HepG2 (cell line): ENCODE results near the gene LILRB3. TPM values are rescaled to one million over a fixed set of nuclear protein-coding genes. Genes with fewer than 3 reads are reported as not detected.
A peak's percentile ranks its signal among the peaks of the same experiment; 100 is the strongest.

Source experiments
- ATAC-seq: fragments of 200-7000 bp; cut with Tn5 transposase; 3 replicates; pipeline ENCODE4 v1.9.1; 2020; ENCODE audit warnings: mild to moderate bottlenecking, moderate library complexity
- BruUV-seq: library from RNA; stranded (reverse); fragments of 400-500 nt; replicated peaks from 2 replicates; lab custom pipeline; 2021; lab: Mats Ljungman, UMichigan
- CTCF ChIA-PET: fragments of 300-600 bp; formaldehyde crosslinking; extraction: SDS; loops from one replicate; lab custom pipeline; 2021; ENCODE audit warnings: low total read pairs, inconsistent platforms, low intra/inter-chr PET ratio; lab: Yijun Ruan, JAX
- POLR2A ChIA-PET: fragments of 350-600 bp; sonication (Branson Sonifier 250); formaldehyde crosslinking; loops from one replicate; lab custom pipeline; 2020; ENCODE audit warnings: antibody characterized with exemption, inconsistent platforms; lab: Yijun Ruan, JAX
- DNase-seq: peaks from one replicate; pipeline ENCODE4 v3.0.0-alpha.2; 2015; ENCODE audit warnings: low spot score
- FAIRE-seq: peaks from 3 replicates; lab custom pipeline; 2011; peaks lifted over from hg19 to GRCh38; lab: Jason Lieb, UNC
- H2AFZ ChIP-seq: one replicate; pipeline ENCODE4 v1.6.1; 2011; ENCODE audit warnings: low read length, inconsistent platforms
- H3K27ac ChIP-seq: fragments of 300-600 bp; 3 replicates; pipeline ENCODE4 v1.8.0; 2011; ENCODE audit warnings: mixed run types, mild to moderate bottlenecking, mixed read lengths, low read length, inconsistent platforms; ENCODE audit not compliant: insufficient read depth; ENCODE audit errors: extremely low read length
- H3K27me3 ChIP-seq, 2 experiments: fragments of 200-600 bp in 1 of 2; 2 replicates in 1 of 2; 3 replicates in 1 of 2; pipeline versions ENCODE4 v1.6.0 to v1.8.0; 2011; ENCODE audit warnings: low read length in 2 of 2, mild to moderate bottlenecking in 2 of 2, moderate library complexity in 2 of 2, inconsistent platforms in 1 of 2; ENCODE audit not compliant: insufficient read depth in 2 of 2, control insufficient read depth in 1 of 2
- H3K36me3 ChIP-seq, 2 experiments: fragments of 200-600 bp in 1 of 2; replicated peaks in 1 of 2; 2 replicates in 1 of 2; 3 replicates in 1 of 2; pipeline versions ENCODE4 v1.5.1 to v1.8.0; 2011; ENCODE audit warnings: low read length in 2 of 2, inconsistent platforms in 1 of 2; ENCODE audit not compliant: insufficient read depth in 2 of 2, control insufficient read depth in 1 of 2
- H3K4me1 ChIP-seq: 2 replicates; pipeline ENCODE4 v1.5.1; 2012; ENCODE audit warnings: low read length, inconsistent platforms; ENCODE audit not compliant: insufficient read depth
- H3K4me2 ChIP-seq: 2 replicates; pipeline ENCODE4 v1.6.0; 2011; ENCODE audit warnings: low read depth, low read length, inconsistent platforms
- H3K4me3 ChIP-seq, 3 experiments: fragments of 200-600 bp in 1 of 3; sonication (generic), shearing (Covaris generic) in 1 of 3; replicated peaks in 1 of 3; 2 replicates each; pipeline ENCODE4 v1.5.1; 2011 to 2016; ENCODE audit warnings: low read length in 3 of 3, inconsistent platforms in 2 of 3, low read depth in 2 of 3, mild to moderate bottlenecking in 2 of 3, control low read depth in 1 of 3, mixed read lengths in 1 of 3; ENCODE audit not compliant: insufficient read depth in 1 of 3
- H3K79me2 ChIP-seq: one replicate; pipeline ENCODE4 v1.6.1; 2011; ENCODE audit warnings: low read length, inconsistent platforms; ENCODE audit not compliant: insufficient read depth
- H3K9ac ChIP-seq: 2 replicates; pipeline ENCODE4 v1.6.0; 2011; ENCODE audit warnings: mild to moderate bottlenecking, low read depth, low read length, inconsistent platforms; ENCODE audit not compliant: insufficient read depth
- H3K9me3 ChIP-seq: 2 replicates; pipeline ENCODE4 v1.5.1; 2012; ENCODE audit warnings: mild to moderate bottlenecking, low read length
- H4K20me1 ChIP-seq: 2 replicates; pipeline ENCODE4 v1.6.0; 2011; ENCODE audit warnings: inconsistent platforms, mild to moderate bottlenecking, low read length, moderate library complexity; ENCODE audit not compliant: insufficient read depth
- AGO2 ChIP-seq: fragments of 200-400 bp; formaldehyde crosslinking; optimal IDR thresholded peaks from 2 replicates; pipeline ENCODE3; 2017; ENCODE audit warnings: mild to moderate bottlenecking, low read depth, low read length, moderate library complexity
- ATF7-NPFF ChIP-seq: sonication (generic); formaldehyde crosslinking; IDR thresholded peaks from 2 replicates; pipeline ENCODE4 v1.8.1; 2023; ENCODE audit warnings: mild to moderate bottlenecking, low read depth, missing genetic modification reagents, moderate library complexity
- ELF1 ChIP-seq: sonication (generic); formaldehyde crosslinking; IDR thresholded peaks from 2 replicates; pipeline ENCODE4 v1.4.0; 2020; ENCODE audit warnings: missing genetic modification reagents
- GABPB1 ChIP-seq: IDR thresholded peaks from 2 replicates; pipeline ENCODE4 v1.6.1; 2016; ENCODE audit warnings: mild to moderate bottlenecking, missing genetic modification reagents, moderate library complexity, missing compliant biosample characterization
- HMG20A ChIP-seq: IDR thresholded peaks from 2 replicates; pipeline ENCODE4 v1.6.1; 2016; ENCODE audit warnings: borderline replicate concordance
- HMG20B ChIP-seq: conservative IDR thresholded peaks from 2 replicates; pipeline ENCODE4 v1.6.1; 2016; ENCODE audit warnings: missing genetic modification reagents, missing compliant biosample characterization
- MED13 ChIP-seq: sonication (generic); formaldehyde crosslinking; IDR thresholded peaks from 2 replicates; pipeline ENCODE4 v1.5.0; 2020; ENCODE audit warnings: missing genetic modification reagents
- MTA3 ChIP-seq: sonication (generic); formaldehyde crosslinking; IDR thresholded peaks from 2 replicates; pipeline ENCODE4 v1.4.0; 2020; ENCODE audit warnings: missing genetic modification reagents
- RBFOX2 ChIP-seq: fragments of 200-400 bp; formaldehyde crosslinking; IDR thresholded peaks from 2 replicates; pipeline ENCODE4 v1.6.1; 2017; ENCODE audit warnings: low read depth, mild to moderate bottlenecking, low read length
- SUZ12 ChIP-seq: fragments of 150-350 bp; IDR thresholded peaks from 2 replicates; pipeline ENCODE4 v1.6.1; 2014; ENCODE audit warnings: low read depth, low read length
- ZBTB38 ChIP-seq: sonication (generic); formaldehyde crosslinking; IDR thresholded peaks from 2 replicates; pipeline ENCODE4 v1.5.1; 2020; ENCODE audit warnings: mild to moderate bottlenecking, missing genetic modification reagents
- ZFP82 ChIP-seq: sonication (generic); formaldehyde crosslinking; IDR thresholded peaks from 2 replicates; pipeline ENCODE4 v1.5.1; 2020; ENCODE audit warnings: mild to moderate bottlenecking, missing genetic modification reagents, borderline replicate concordance
- ZNF124 ChIP-seq: sonication (generic); formaldehyde crosslinking; IDR thresholded peaks from 2 replicates; pipeline ENCODE4 v1.4.0; 2020; ENCODE audit warnings: missing genetic modification reagents
- ZNF230 ChIP-seq: sonication (generic); formaldehyde crosslinking; IDR thresholded peaks from 2 replicates; pipeline ENCODE4 v1.4.0; 2020; ENCODE audit warnings: mild to moderate bottlenecking, missing genetic modification reagents
- ZNF256 ChIP-seq: sonication (generic); formaldehyde crosslinking; conservative IDR thresholded peaks from 2 replicates; pipeline ENCODE4 v1.4.0; 2020; ENCODE audit warnings: missing genetic modification reagents
- ZNF687 ChIP-seq: sonication (generic); formaldehyde crosslinking; IDR thresholded peaks from 2 replicates; pipeline ENCODE4 v1.5.1; 2020; ENCODE audit warnings: mild to moderate bottlenecking, missing genetic modification reagents, moderate library complexity
- ZSCAN22 ChIP-seq: sonication (generic); formaldehyde crosslinking; IDR thresholded peaks from 2 replicates; pipeline ENCODE4 v1.4.0; 2020; ENCODE audit warnings: mild to moderate bottlenecking, missing genetic modification reagents
- WGBS: methylation state at CpG from one replicate; pipeline ENCODE4 v1.1.6; 2017; ENCODE audit warnings: low lambda C conversion rate; 5-methylcytosine and 5-hydroxymethylcytosine counted together
- in situ Hi-C: cut with HindIII; loops from 2 replicates; pipeline ENCODE4 v1.10.0; 2017; ENCODE audit warnings: low pct_unique_long_range_greater_than_20kb; ENCODE audit not compliant: extremely low pct_ligation_motif_present
- intact Hi-C: fragments of 100-400 bp; cut with micrococcal nuclease; formaldehyde crosslinking; loops from one replicate; pipeline ENCODE4 v1.10.0; 2022; ENCODE audit not compliant: unreplicated experiment
- polyA plus RNA-seq, 8 experiments: library from polyadenylated mRNA; depleted of rRNA in 3 of 8; stranded (reverse) in 7 of 8; unstranded in 1 of 8; fragments of >200 nt; fragmentation: Illumina TruSeq in 4 of 8; extraction: Trizol in 4 of 8; gene quantifications; 2 replicates each; pipeline versions ENCODE4 v1.2.1 to v1.2.3, GENCODE V29; 2011 to 2016; ENCODE audit warnings: low read depth in 4 of 8, missing spikeins in 1 of 8, mixed read lengths in 1 of 8; ENCODE audit not compliant: insufficient read depth in 1 of 8
- total RNA-seq, 5 experiments: library from RNA; depleted of rRNA; stranded (reverse); fragments of >200 nt; fragmentation: Illumina TruSeq; extraction: Trizol; gene quantifications; 2 replicates each; pipeline ENCODE4 v1.2.3, GENCODE V29; 2016; ENCODE audit warnings: low read depth in 1 of 5

LILRB3 gene
- total and polyA plus RNA-seq, 2 of the 13 experiments (the other 11 are each of a cell fraction or from before 2014, with no cell fraction given), result 0.22 TPM; not detected in 1

DNA sequence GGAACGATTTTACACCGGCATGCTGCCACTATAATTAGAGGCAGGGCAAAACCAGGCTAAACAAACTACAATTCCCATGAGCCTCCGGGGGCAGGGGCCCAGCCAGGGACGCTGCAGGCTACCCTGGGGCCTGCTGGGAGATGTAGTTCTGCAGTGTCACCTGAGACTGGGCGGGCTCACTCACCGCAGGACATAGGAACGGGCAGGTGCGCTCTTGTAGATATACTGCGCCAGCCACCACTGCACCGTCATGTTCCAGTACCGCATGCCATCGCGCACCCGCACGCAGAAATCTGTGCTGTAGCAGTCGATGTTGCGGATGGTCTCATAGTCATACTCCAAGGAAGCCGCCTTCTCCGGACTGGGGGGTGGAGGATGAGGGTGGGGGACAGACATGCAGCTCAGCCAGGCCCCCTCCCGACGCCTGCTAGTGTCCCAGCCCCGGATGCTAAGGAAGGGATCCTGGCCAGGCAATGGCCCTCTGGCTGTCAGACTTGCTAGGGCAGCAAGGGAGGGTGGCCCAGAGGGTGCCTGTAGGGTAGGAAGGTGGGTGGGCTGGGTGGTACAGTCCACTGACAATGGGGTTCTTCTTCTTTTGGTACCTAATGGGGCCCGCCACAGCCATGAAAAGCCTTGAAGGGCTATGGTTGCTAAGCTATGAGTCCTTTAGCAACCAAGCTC lies 44.1 kb downstream of the LILRB3 start (continued):
- 0 out of 2 replicates have a peak, but pooled peaks have one; percentile 10 for TF ChIP-seq ZNF687 (CRISPR knock-in tag)
- TF ChIP-seq GABPB1, result peak; percentile 27; the same call in 1 of the 2 replicates
- TF ChIP-seq ZNF124, result no peak; the same call in 1 of the 2 replicates
- peak; percentile 80 for TF ChIP-seq SUZ12
- TF ChIP-seq, all 625 proteins: peak for 8

GRCh38 chr19:54173951-54174834 lies 48.6 kb downstream of the LILRB3 start:
- Histone ChIP-seq H3K4me2 (no peak overlapping the region), H3K27ac (no peak overlapping the region), H2AFZ (no peak overlapping the region), H4K20me1 (no peaks in the 10 kb centered on the region), H3K36me3 (peaks cover 0 to 5% of the 10 kb centered on the region in 2 experiments; a peak in 3 of 5 replicates), H3K4me3 (no peak overlapping the region), H3K27me3 (no peaks in the 10 kb centered on the region), H3K79me2 (no peaks in the 10 kb centered on the region), H3K9me3 (no peaks in the 10 kb centered on the region), H3K9ac (no peak overlapping the region), H3K4me1 (peaks cover 7% of the 10 kb centered on the region; the same call in 1 of the 2 replicates)
- no peak for FAIRE-seq
- BruUV-seq, result no TSS peak
- TF ChIP-seq ZBTB38 (CRISPR knock-in tag) (no peak), HMG20A (CRISPR knock-in tag) (no peak), HMG20B (no peak), ATF7-NPFF (CRISPR knock-in tag) (no peak), ELF1 (CRISPR knock-in tag) (no peak), RBFOX2 (0 out of 2 replicates have a peak, but pooled peaks have one; percentile 21), ZSCAN22 (CRISPR knock-in tag) (peak; percentile 88), MED13 (no peak), ZNF256 (CRISPR knock-in tag) (no peak), ZNF230 (no peak), ZFP82 (CRISPR knock-in tag) (no peak), AGO2 (peak; percentile 74), MTA3 (CRISPR knock-in tag) (no peak)
- intact Hi-C loops, result no loop called here
- WGBS, result 91% methylated on average over 4 of the region's 25 CpGs
- ATAC-seq, result peak; percentile 21
- no peak for DNase-seq
- ChIA-PET CTCF (no interaction called here), POLR2A (interaction anchor here (1.7 to 1.8 kb wide), 2 partner anchors 14 to 15 kb away, joined by 3 to 11 read pairs; partner anchors contain the start of gene MBOAT7)
- in situ Hi-C loops, result no loop called here
